ENCODE results near the gene SEMA4D. TPM values are rescaled to one million over a fixed set of nuclear protein-coding genes. Genes with fewer than 3 reads are reported as not detected.

Gene SEMA4D
- total RNA-seq, 1 experiment from 2014 or later = 8.0 TPM

GRCh38 chr9:89376286-89376685 is 121.6 kb downstream of the SEMA4D start:
- Histone ChIP-seq H3K27me3 (ENCODE audit: low read length) (no peaks in the 10 kb centered on the region), H3F3A (ENCODE audit: low read length, unreplicated experiment) (no peaks in the 10 kb centered on the region), H3K4me3 (ENCODE audit: low read length) (no peak overlapping the region), H3K9me3 (ENCODE audit: low read length) (no peaks in the 10 kb centered on the region), H3K4me2 (ENCODE audit: low read length) (no peak overlapping the region), H3K4me1 (ENCODE audit: insufficient read depth, low read length) (no peaks in the 10 kb centered on the region), H2AFZ (ENCODE audit: low read length) (no peak overlapping the region), H4K20me1 (ENCODE audit: low read length) (no peaks in the 10 kb centered on the region), H3K9ac (ENCODE audit: low read length) (no peak overlapping the region), H3K36me3 (ENCODE audit: low read depth, low read length) (no peaks in the 10 kb centered on the region), H3K79me2 (ENCODE audit: low read length) (no peaks in the 10 kb centered on the region), H3K27ac (ENCODE audit: low read length) (no peak overlapping the region), H3K9me2 (replicated peaks; ENCODE audit: low read length) (no peaks in the 10 kb centered on the region)
- no TSS peak for BruUV-seq (replicated peaks)
- no peak for DNase-seq
- no peak for TF ChIP-seq EZH2phosphoT487 (IDR thresholded peaks at IDR 0.05; ENCODE audit: borderline replicate concordance, low read length)
- no peak for TF ChIP-seq EZH2 (IDR thresholded peaks at IDR 0.05; ENCODE audit: low read length, unreplicated experiment)
- no peak for TF ChIP-seq CTCF (conservative IDR thresholded peaks at IDR 0.05; ENCODE audit: low read depth, low read length)
- CTCF ChIA-PET = no interaction called here
- ATAC-seq = no peak
- POLR2A ChIA-PET (ENCODE audit: unreplicated experiment) = no interaction called here
- intact Hi-C loops (cut with micrococcal nuclease) = no loop called here

- intact Hi-C loops (cut with micrococcal nuclease) = no loop called here
- BruUV-seq (replicated peaks) = no TSS peak
- Histone ChIP-seq H3K9ac (ENCODE audit: low read length) (no peak overlapping the region), H3K4me2 (ENCODE audit: low read length) (no peak overlapping the region), H4K20me1 (ENCODE audit: low read length) (no peaks in the 10 kb centered on the region), H3K79me2 (ENCODE audit: low read length) (no peaks in the 10 kb centered on the region), H3K4me3 (ENCODE audit: low read length) (no peak overlapping the region), H3K27ac (ENCODE audit: low read length) (no peak overlapping the region), H3K4me1 (ENCODE audit: insufficient read depth, low read length) (no peaks in the 10 kb centered on the region), H3K9me3 (ENCODE audit: low read length) (no peaks in the 10 kb centered on the region), H2AFZ (ENCODE audit: low read length) (no peak overlapping the region), H3K9me2 (replicated peaks; ENCODE audit: low read length) (no peaks in the 10 kb centered on the region), H3F3A (ENCODE audit: low read length, unreplicated experiment) (no peaks in the 10 kb centered on the region), H3K36me3 (ENCODE audit: low read depth, low read length) (no peaks in the 10 kb centered on the region), H3K27me3 (ENCODE audit: low read length) (no peaks in the 10 kb centered on the region)
- TF ChIP-seq EZH2phosphoT487 (IDR thresholded peaks at IDR 0.05; ENCODE audit: borderline replicate concordance, low read length) = no peak
- no peak for TF ChIP-seq CTCF (conservative IDR thresholded peaks at IDR 0.05; ENCODE audit: low read depth, low read length)
- no peak for TF ChIP-seq EZH2 (IDR thresholded peaks at IDR 0.05; ENCODE audit: low read length, unreplicated experiment)
- ChIA-PET CTCF (interaction anchor here (1.1 kb wide), 1 partner anchor 174 kb away, joined by 9 read pairs; no protein-coding TSS in a partner anchor), POLR2A (ENCODE audit: unreplicated experiment) (no interaction called here)
- DNase-seq (peak; percentile 2), ATAC-seq (peak; percentile 27; the same call in 1 of the 2 replicates)
Measured at GRCh38 chr9:89375191-89375760, 122.6 kb downstream of the SEMA4D start.

DNA sequence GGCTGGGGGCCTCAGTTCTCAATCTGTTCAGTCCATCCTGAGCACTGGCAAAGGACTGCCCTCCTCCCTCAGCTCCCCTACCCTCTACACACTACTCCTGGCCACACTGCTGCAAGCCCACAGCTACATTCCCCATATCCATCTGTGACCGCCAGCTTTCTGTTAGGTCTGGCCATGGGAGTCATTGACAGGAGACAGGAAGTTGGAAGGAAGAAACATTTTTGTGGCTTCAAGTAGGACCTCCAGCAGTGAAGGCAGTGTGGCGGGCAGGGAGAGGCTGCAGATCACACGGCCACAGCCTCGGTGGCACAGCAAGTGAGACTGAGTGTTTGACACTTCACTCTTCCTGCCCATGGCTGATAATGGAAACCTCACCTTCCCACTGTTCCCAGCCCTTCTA is 123.7 kb downstream of the SEMA4D start:
- ATAC-seq = no peak
- no peak overlapping the region for H3K27ac ChIP-seq (ENCODE audit: low read length)
- CTCF ChIA-PET = no interaction called here

More for the DNA sequence above, 123.7 kb downstream of the SEMA4D start:
- Histone ChIP-seq H3K79me2 (ENCODE audit: low read length) (no peaks in the 10 kb centered on the region), H3K4me3 (ENCODE audit: low read length) (no peak overlapping the region), H3K27me3 (ENCODE audit: low read length) (no peaks in the 10 kb centered on the region), H3K9me2 (replicated peaks; ENCODE audit: low read length) (no peaks in the 10 kb centered on the region), H2AFZ (ENCODE audit: low read length) (no peak overlapping the region), H3K4me1 (ENCODE audit: insufficient read depth, low read length) (no peaks in the 10 kb centered on the region), H3K9ac (ENCODE audit: low read length) (no peak overlapping the region), H3K4me2 (ENCODE audit: low read length) (no peak overlapping the region), H4K20me1 (ENCODE audit: low read length) (no peaks in the 10 kb centered on the region), H3K9me3 (ENCODE audit: low read length) (no peaks in the 10 kb centered on the region), H3F3A (ENCODE audit: low read length, unreplicated experiment) (no peaks in the 10 kb centered on the region), H3K36me3 (ENCODE audit: low read depth, low read length) (no peaks in the 10 kb centered on the region)
- no peak for TF ChIP-seq EZH2phosphoT487 (IDR thresholded peaks at IDR 0.05; ENCODE audit: borderline replicate concordance, low read length)
- TF ChIP-seq EZH2 (IDR thresholded peaks at IDR 0.05; ENCODE audit: low read length, unreplicated experiment) = no peak
- no peak for TF ChIP-seq CTCF (conservative IDR thresholded peaks at IDR 0.05; ENCODE audit: low read depth, low read length)
- intact Hi-C loops (cut with micrococcal nuclease) = no loop called here
- no TSS peak for BruUV-seq (replicated peaks)
- no peak for DNase-seq
- POLR2A ChIA-PET (ENCODE audit: unreplicated experiment) = no interaction called here
